ENCODE measurements around the gene PTPRE.

PTPRE gene

GRCh38 chr10:128063736-128064107, 156.8 kb downstream of the PTPRE start:
- peaks cover 15% of the 10 kb centered on the region; the same call in 1 of the 2 replicates for H3K79me2 ChIP-seq (ENCODE audit: low read length)
- H3K27me3 ChIP-seq (ENCODE audit: low read depth, low read length) = no peaks in the 10 kb centered on the region
- H3K4me2 ChIP-seq (ENCODE audit: low read length) = peak overlapping the region; percentile 78
- peak overlapping the region; percentile 99 for H3K27ac ChIP-seq (ENCODE audit: low read length)
- peak overlapping the region; percentile 82 for H3K9ac ChIP-seq (ENCODE audit: low read length)
- TF ChIP-seq EZH2phosphoT487 (IDR thresholded peaks at IDR 0.05; ENCODE audit: low read depth) (no peak), CTCF (IDR thresholded peaks at IDR 0.05; ENCODE audit: low read depth, low read length) (no peak)
- peaks cover 98% of the 10 kb centered on the region for H3K4me1 ChIP-seq (ENCODE audit: low read length)
- no peak overlapping the region for H2AFZ ChIP-seq (ENCODE audit: low read depth, low read length)
- H4K20me1 ChIP-seq (ENCODE audit: insufficient read depth, low read length) = no peaks in the 10 kb centered on the region
- no peaks in the 10 kb centered on the region for H3K9me3 ChIP-seq (ENCODE audit: insufficient read depth, low read length)
- peaks cover 63% of the 10 kb centered on the region for H3K36me3 ChIP-seq (replicated peaks; ENCODE audit: low read depth, low read length)
- H3K4me3 ChIP-seq (ENCODE audit: low read length) = peak overlapping the region; percentile 53

GRCh38 chr10:128064108-128064969, 157.4 kb downstream of the PTPRE start:
- Histone ChIP-seq H2AFZ (ENCODE audit: low read depth, low read length) (no peak overlapping the region), H3K27me3 (ENCODE audit: low read depth, low read length) (no peaks in the 10 kb centered on the region), H3K9me3 (ENCODE audit: insufficient read depth, low read length) (no peaks in the 10 kb centered on the region), H3K36me3 (replicated peaks; ENCODE audit: low read depth, low read length) (peaks cover 60% of the 10 kb centered on the region), H3K4me3 (ENCODE audit: low read length) (peak overlapping the region; percentile 53), H3K4me1 (ENCODE audit: low read length) (peaks cover 97% of the 10 kb centered on the region), H4K20me1 (ENCODE audit: insufficient read depth, low read length) (no peaks in the 10 kb centered on the region), H3K9ac (ENCODE audit: low read length) (peak overlapping the region; percentile 82), H3K4me2 (ENCODE audit: low read length) (peak overlapping the region; percentile 78), H3K79me2 (ENCODE audit: low read length) (peaks cover 15% of the 10 kb centered on the region; the same call in 1 of the 2 replicates), H3K27ac (ENCODE audit: low read length) (peak overlapping the region; percentile 99)
- TF ChIP-seq CTCF (IDR thresholded peaks at IDR 0.05; ENCODE audit: low read depth, low read length) (no peak), EZH2phosphoT487 (IDR thresholded peaks at IDR 0.05; ENCODE audit: low read depth) (no peak)

- Histone ChIP-seq H3K79me2 (ENCODE audit: low read length) (peaks cover 8% of the 10 kb centered on the region; the same call in 1 of the 2 replicates), H4K20me1 (ENCODE audit: insufficient read depth, low read length) (no peaks in the 10 kb centered on the region), H3K27ac (ENCODE audit: low read length) (peak overlapping the region; percentile 99), H3K4me2 (ENCODE audit: low read length) (peak overlapping the region; percentile 78), H3K9me3 (ENCODE audit: insufficient read depth, low read length) (no peaks in the 10 kb centered on the region), H3K4me1 (ENCODE audit: low read length) (peaks cover 90% of the 10 kb centered on the region), H3K4me3 (ENCODE audit: low read length) (peak overlapping the region; percentile 58), H3K9ac (ENCODE audit: low read length) (peak overlapping the region; percentile 63; the same call in 1 of the 2 replicates), H3K27me3 (ENCODE audit: low read depth, low read length) (no peaks in the 10 kb centered on the region), H3K36me3 (replicated peaks; ENCODE audit: low read depth, low read length) (peaks cover 59% of the 10 kb centered on the region), H2AFZ (ENCODE audit: low read depth, low read length) (no peak overlapping the region)
- TF ChIP-seq EZH2phosphoT487 (IDR thresholded peaks at IDR 0.05; ENCODE audit: low read depth) = no peak
- TF ChIP-seq CTCF (IDR thresholded peaks at IDR 0.05; ENCODE audit: low read depth, low read length) = no peak
Observed at GRCh38 chr10:128064970-128065580, 158.2 kb downstream of the PTPRE start.
